Right cardiac atrium (tissue), 5 donors: Measurements from ENCODE around the gene NCOA1. TPM values are rescaled to one million over a fixed set of nuclear protein-coding genes. Genes with fewer than 3 reads are reported as not detected.
"Not testable (repeated sequence)": the region's sequence is repeated elsewhere in the genome, so short reads cannot be mapped to it uniquely, and the experiment has no call there.

Experiments
- ATAC-seq, 2 donors: fragments of 200-7000 bp; cut with Tn5 transposase; one replicate each; pipeline versions ENCODE4 v1.8.0 to v1.9.1; 2020; ENCODE audit warnings: moderate library complexity in 2 of 2, mild to moderate bottlenecking in 1 of 2
- DNase-seq, 3 donors: peaks; one replicate each; pipeline ENCODE4 v3.0.0-alpha.2; 2020
- H3K27ac ChIP-seq: one replicate; pipeline ENCODE4 v1.5.1; 2013; ENCODE audit warnings: mild to moderate bottlenecking, low read length, control low read depth, moderate library complexity
- H3K27me3 ChIP-seq: one replicate; pipeline ENCODE4 v1.6.1; 2013; ENCODE audit not compliant: control insufficient read depth, insufficient read depth
- H3K4me1 ChIP-seq: one replicate; pipeline ENCODE4 v1.6.1; 2013; ENCODE audit warnings: low read length; ENCODE audit not compliant: control insufficient read depth, insufficient read depth
- H3K4me3 ChIP-seq: one replicate; pipeline ENCODE4 v1.5.1; 2013; ENCODE audit warnings: low read length, control low read depth
- H3K9me3 ChIP-seq: one replicate; pipeline ENCODE4 v1.6.1; 2013; ENCODE audit warnings: low read length; ENCODE audit not compliant: control insufficient read depth
- WGBS: extraction: QIAGEN DNeasy Blood & Tissue Kit; methylation state at CpG from one replicate; pipeline ENCODE4 v1.1.7; 2013; 5-methylcytosine and 5-hydroxymethylcytosine counted together
- intact Hi-C, 4 donors: fragments of 100-400 bp; cut with DNase I; formaldehyde crosslinking; loops; one replicate each; pipeline versions ENCODE4 v1.11.0 to v1.14.0; 2022 to 2023
- polyA plus RNA-seq: library from polyadenylated mRNA; stranded (reverse); fragments of 200-250 nt; gene quantifications from one replicate; pipeline ENCODE4 v1.2.3, GENCODE V29; 2013
- total RNA-seq, 4 donors: library from RNA; stranded (reverse); fragmentation: NEBNext Ultra II Directional; extraction: Animal tissue kit (Norgen Biotek cat#: 25700); gene quantifications; one replicate each; pipeline ENCODE4 v1.2.1, GENCODE V29; 2021
- donor health status: healthy with polysubstance abuse.
- donor health status: DM: no; HTN: yes; CAD: no.
- donor health status: DM: no; HTN: no; CAD: no.
- donor health status: DM: no; HTN: yes; CAD: no; lungs with severe emphysema.
- donor health status: DM: yes; HTN: yes; CAD: no.

Gene NCOA1
- total and polyA plus RNA-seq, 5 donors = 11.8 to 37.1 (median 34.6) TPM

DNA sequence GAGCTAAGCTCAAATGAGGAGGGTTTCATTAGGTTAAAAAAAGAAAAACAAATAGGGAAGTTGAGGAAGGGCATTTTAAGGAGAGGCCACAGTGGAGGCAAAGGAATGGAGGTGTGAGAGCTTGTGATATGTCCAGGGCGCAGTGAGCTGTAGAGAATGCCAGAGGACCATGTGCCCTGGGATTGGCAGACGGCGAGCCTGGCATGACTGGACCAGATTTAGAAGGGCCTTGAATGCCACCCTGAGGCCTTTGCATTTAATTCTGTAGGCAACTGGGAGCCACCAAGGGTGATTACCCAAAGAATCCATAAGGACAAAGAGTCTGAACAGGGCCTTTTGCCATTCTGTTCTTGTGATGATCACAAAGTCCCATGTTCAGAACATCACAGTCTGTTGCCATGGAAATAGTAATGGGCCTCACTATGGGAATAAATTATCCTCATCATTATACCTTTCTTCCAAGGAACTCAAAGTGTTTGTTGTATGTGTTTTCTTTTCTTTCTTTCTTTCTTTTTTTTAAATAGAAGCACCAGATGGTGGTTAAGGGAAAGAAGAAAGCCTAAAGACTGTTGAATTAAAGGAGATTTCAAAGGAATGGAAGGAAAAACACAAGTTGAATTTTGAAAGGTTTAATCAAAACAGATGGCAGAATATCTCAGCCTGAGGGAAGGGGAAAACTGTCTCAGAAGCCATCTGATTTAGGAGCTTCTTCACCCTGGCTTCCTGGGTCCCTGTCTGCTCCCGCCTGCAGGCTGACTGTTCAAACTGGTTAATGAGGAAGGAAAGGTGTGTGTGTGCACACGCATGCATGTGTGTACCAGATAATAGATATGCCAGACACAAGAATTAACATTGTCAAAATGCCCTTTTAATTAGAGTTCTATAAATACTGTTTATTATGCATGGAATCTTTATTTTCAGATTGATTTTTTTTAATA lies 31.6 kb upstream of the NCOA1 start:
- peak in 1 of 3 donors; percentile 40 for DNase-seq
- Histone ChIP-seq H3K27me3 (no peaks in the 10 kb centered on the region), H3K27ac (no peak overlapping the region), H3K4me1 (no peaks in the 10 kb centered on the region), H3K9me3 (no peaks in the 10 kb centered on the region), H3K4me3 (no peak overlapping the region)
- intact Hi-C loops = no loop called here
- no peak for ATAC-seq
- 90% methylated on average over 5 of the region's 5 CpGs for WGBS

DNA sequence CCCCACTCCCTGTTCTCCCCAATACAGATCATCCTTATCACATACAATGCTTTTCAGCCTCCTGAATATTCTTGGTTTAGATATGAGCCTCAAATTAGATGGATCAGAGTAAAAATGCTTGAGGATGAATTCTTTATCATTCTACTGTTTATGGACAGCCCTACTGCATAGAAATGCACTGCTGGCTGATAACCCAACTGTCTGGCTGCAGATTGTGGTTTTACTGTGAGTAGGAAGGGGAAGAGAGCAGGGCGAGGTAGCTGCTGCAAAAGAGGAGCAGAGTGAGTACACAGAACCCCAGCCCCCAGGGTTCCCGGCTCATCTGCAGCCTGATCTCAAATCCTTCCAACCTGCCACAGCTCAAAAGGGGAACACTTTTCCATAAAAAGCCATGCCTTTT lies 29.4 kb upstream of the NCOA1 start:
- Histone ChIP-seq H3K4me3 (no peak overlapping the region), H3K4me1 (no peaks in the 10 kb centered on the region), H3K27ac (no peak overlapping the region), H3K27me3 (no peaks in the 10 kb centered on the region), H3K9me3 (no peaks in the 10 kb centered on the region)
- ATAC-seq (no peak), DNase-seq (no peak)
- WGBS = 76% methylated on average over 2 of the region's 2 CpGs
- intact Hi-C loops = no loop called here

DNA sequence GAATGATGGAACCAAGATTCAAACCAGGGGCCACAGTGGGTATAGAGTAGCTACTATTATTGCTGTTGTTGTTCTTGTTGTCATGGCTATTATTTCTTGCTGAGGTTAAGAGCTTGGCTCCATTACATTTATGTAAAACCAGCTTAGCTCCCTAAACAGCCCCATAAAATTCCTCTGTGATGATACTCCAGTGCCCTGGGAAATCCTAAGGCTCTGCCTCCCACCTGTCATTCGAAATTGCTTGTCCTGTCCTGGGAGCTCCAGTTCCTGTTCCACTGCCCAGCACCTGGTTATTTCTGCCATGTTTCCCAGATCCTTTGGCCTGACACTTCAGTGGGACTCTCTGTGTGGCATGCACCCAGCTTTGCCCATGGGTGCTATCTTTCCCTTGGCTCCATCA lies 27.8 kb upstream of the NCOA1 start:
- intact Hi-C loops = no loop called here
- ATAC-seq (no peak), DNase-seq (no peak)
- WGBS = 95% methylated on average over 1 of the region's 1 CpG
- Histone ChIP-seq H3K4me3 (no peak overlapping the region), H3K27me3 (no peaks in the 10 kb centered on the region), H3K27ac (no peak overlapping the region), H3K9me3 (no peaks in the 10 kb centered on the region), H3K4me1 (no peaks in the 10 kb centered on the region)

DNA sequence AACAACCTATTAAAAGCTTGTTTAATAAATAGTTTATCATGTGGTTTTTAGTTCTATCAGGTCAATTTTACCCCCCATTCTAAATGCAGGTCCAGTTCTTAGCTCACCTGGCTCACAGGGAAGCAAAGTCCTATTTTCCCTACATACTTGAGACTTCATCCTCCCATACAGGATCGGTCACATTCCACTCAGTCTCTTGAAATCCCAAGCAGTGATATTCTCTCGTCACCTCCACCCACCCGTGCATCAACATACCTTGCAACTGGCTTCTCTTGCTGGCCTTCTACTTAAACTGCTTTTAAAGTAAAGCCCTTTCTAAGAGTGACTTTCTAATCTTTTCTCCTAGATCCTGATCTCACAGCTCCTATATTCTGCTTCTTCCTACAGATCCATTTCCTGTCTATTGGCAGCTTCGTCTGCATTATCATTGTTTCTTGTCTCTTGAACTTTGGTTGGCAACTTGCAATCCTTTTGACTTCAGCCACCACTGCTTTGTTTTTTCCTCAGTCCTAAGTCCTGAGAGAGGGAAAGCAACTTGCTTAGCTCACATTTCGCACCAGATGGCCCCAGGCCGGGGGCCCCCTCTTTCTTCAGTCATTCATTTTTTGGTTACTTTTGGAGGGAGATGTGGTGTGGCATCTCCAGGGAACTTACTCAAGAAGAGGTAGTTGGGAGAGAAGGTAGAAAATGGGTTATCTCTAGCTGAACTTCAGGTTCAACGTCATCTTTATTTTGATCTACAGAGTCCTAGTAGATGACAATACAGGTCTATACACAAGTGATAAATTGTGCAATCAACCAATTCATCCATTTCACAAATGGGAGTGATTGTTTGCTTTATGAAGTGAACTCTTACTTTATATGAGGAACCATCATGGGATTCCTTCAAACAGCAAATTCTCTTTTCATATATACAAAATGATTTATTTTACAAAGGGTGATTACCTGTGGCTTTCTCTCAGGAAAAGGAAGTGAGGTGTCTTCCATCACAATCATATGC lies 23.9 kb upstream of the NCOA1 start:
- H3K27ac ChIP-seq = no peak overlapping the region
- no peak for DNase-seq
- no peaks in the 10 kb centered on the region for H3K4me1 ChIP-seq
- no peaks in the 10 kb centered on the region for H3K9me3 ChIP-seq
- no peak for ATAC-seq
- no peaks in the 10 kb centered on the region for H3K27me3 ChIP-seq
- intact Hi-C loops = no loop called here
- 81% methylated on average over 7 of the region's 7 CpGs for WGBS
- no peak overlapping the region for H3K4me3 ChIP-seq

DNA sequence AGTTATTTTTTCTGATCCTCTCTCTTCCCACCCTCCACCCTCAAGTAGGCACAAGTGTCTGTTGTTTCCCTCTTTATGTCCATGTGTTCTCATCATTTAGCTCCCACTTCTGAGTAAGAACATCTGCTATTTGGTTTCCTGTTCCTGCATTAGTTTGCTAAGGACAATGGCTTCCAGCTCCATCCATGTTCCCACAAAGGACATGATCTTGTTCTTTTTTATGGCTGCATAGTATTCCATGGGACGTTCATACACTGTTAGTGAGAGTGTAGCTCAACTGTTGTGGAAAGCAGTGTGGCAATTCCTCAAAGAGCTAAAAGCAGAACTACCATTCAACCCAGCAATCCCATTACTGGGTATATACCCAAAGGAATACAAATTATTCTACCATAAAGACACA lies 22.6 kb upstream of the NCOA1 start:
- intact Hi-C loops, H3K9me3 ChIP-seq, DNase-seq, H3K27ac ChIP-seq, H3K4me3 ChIP-seq, H3K27me3 ChIP-seq, ATAC-seq, H3K4me1 ChIP-seq: not testable (repeated sequence)
- WGBS = 94% methylated on average over 1 of the region's 1 CpG

DNA sequence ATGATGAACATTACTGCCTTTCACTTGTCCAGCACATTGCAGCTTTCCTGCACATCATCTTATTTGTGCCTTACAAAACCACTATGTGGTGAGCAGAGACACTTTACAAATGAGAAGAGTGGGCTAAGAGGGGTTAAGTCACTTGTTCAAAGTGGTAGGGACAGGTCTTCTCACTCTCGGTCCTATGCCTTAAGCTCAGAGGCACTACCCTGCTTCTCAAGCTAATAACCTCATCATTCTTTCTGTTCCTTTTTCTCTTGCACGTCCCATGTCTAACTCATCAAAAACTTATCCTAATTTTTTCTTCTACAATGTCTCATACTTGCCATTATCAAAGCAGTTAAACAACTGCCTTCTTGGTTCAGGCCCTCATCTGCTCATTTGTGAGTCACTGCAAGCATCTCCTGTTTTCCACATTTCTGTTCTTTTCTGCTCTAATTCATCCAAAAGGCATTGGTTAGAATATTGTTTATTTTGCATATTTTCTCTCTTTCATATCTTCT lies 21.9 kb upstream of the NCOA1 start:
- Histone ChIP-seq H3K27ac (no peak overlapping the region), H3K27me3 (no peaks in the 10 kb centered on the region), H3K4me3 (no peak overlapping the region), H3K9me3 (no peaks in the 10 kb centered on the region), H3K4me1 (no peaks in the 10 kb centered on the region)
- DNase-seq (no peak), ATAC-seq (no peak)
- intact Hi-C loops = no loop called here
- 76% methylated on average over 2 of the region's 2 CpGs for WGBS

DNA sequence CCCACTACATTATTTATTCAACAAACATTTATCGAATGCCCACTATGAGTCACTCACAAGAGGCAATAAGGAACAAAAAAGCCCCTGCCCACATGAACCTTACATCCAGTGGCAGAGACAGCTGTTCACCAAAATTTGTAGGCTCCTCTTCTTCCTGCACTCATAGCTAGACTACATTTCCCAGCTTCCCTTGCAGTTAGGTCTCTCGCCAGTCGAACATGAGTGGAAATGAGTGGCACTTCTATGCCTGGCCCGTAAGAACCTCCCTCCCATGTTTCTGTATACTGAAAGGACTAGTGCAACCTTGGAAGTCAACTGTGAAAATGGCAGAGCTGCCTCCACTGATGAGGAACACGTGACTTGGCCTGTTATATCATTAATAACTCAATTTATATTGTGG lies 19.4 kb upstream of the NCOA1 start:
- DNase-seq = no peak
- Histone ChIP-seq H3K9me3 (no peaks in the 10 kb centered on the region), H3K4me1 (no peaks in the 10 kb centered on the region), H3K27me3 (no peaks in the 10 kb centered on the region), H3K4me3 (no peak overlapping the region), H3K27ac (no peak overlapping the region)
- 56% methylated on average over 5 of the region's 5 CpGs for WGBS
- intact Hi-C loops = no loop called here
- ATAC-seq = no peak

DNA sequence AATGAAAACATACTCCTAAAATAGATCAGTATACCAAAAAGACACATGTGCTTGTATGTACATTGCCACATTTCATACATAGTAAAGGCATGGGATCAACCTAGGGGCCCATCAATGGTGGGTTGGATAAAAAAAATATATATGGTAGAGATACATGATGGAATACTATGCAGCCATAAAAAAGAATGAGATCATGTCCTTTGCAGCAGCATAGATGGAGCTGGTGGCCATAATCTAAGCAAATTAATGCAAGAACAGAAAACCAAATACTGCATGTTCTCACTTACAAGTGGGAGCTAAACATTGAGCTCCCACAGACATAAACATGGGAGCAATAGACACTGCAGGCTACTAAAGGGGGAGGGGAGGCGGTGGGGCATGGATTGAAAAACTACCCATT lies 18.6 kb upstream of the NCOA1 start:
- Histone ChIP-seq H3K27ac (no peak overlapping the region), H3K4me1 (no peaks in the 10 kb centered on the region), H3K4me3 (no peak overlapping the region), H3K9me3 (no peaks in the 10 kb centered on the region), H3K27me3 (no peaks in the 10 kb centered on the region)
- intact Hi-C loops = no loop called here
- DNase-seq (no peak), ATAC-seq (no peak)
- 93% methylated on average over 1 of the region's 1 CpG for WGBS

DNA sequence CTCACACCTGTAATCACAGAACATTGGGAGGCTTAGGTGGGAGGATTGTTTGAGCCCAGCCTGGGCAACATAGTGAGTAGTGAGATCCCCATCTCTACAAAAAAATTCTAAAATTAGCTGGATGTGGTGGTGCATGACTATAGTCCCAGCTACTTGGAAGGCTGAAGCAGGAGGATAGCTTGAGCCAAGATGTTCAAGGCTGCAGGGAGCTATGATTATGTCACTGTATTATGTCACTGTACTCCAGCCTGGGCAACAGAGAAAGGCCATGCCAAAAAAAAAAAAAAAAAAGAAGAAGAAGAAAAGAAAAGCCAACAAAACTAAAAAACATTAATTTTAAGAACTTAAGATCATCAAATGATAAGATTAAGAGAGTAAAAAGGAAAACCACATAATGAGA lies 17.4 kb upstream of the NCOA1 start:
- ATAC-seq = no peak
- H3K4me1 ChIP-seq = no peaks in the 10 kb centered on the region
- no peaks in the 10 kb centered on the region for H3K27me3 ChIP-seq
- DNase-seq = no peak
- no peak overlapping the region for H3K27ac ChIP-seq
- intact Hi-C loops = no loop called here
- H3K4me3 ChIP-seq = no peak overlapping the region
- no peaks in the 10 kb centered on the region for H3K9me3 ChIP-seq

DNA sequence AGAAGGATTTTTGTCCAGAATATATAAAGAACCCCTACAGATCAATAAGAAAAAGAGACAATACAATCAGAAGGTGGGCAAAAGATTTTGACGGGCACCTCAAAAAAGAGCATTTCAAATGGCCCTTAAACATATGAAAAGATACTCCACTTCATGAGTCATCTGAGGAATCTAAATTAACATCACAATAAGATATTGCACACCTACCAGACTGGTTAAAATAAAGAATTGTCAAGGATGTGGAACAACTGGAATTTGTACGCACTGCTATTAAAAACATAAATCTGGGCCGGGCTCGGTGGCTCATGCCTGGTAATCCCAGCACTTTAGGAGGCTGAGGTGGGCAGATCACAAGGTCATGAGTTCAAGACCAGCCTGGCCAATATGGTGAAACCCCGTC lies 17.0 kb upstream of the NCOA1 start:
- Histone ChIP-seq H3K4me3 (no peak overlapping the region), H3K27me3 (no peaks in the 10 kb centered on the region), H3K4me1 (no peaks in the 10 kb centered on the region), H3K27ac (no peak overlapping the region), H3K9me3 (no peaks in the 10 kb centered on the region)
- 93% methylated on average over 5 of the region's 5 CpGs for WGBS
- DNase-seq (no peak), ATAC-seq (no peak)
- intact Hi-C loops = no loop called here

DNA sequence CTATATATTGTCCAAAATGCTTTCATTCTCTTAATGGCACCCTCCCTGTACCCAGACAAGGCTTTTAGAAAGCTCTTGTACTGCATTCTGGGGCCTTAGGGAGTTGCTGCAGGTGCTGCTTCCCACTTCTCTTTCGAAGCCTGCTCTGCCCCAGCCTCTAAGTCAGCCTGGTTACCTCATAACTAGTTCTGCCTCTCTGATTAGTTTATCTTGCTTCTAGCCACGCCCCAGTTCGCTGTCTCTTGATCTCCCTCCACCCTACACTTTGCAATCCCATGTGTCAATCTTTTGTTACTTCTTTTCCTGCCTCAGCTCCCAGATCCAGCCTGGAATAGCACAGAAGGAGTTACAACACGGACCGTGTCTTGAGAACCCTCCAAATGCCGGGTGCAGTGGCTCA lies 13.8 kb upstream of the NCOA1 start:
- H3K27me3 ChIP-seq = no peaks in the 10 kb centered on the region
- no peaks in the 10 kb centered on the region for H3K4me1 ChIP-seq
- H3K27ac ChIP-seq = no peak overlapping the region
- intact Hi-C loops = no loop called here
- DNase-seq = no peak
- H3K9me3 ChIP-seq = no peaks in the 10 kb centered on the region
- no peak overlapping the region for H3K4me3 ChIP-seq
- 70% methylated on average over 6 of the region's 6 CpGs for WGBS
- no peak for ATAC-seq
